IPS DF 6.9 (cell line): ENCODE measurements around the gene ABTB2.

Source experiments
- DNase-seq: peaks from one replicate; pipeline ENCODE4 v3.0.0-alpha.2; 2013; ENCODE audit warnings: low read depth, low spot score
- H3K27ac ChIP-seq: one replicate; pipeline ENCODE4 v1.5.1; 2013; ENCODE audit warnings: low read length, control low read depth
- H3K27me3 ChIP-seq: 2 replicates; pipeline ENCODE4 v1.6.1; 2013; ENCODE audit warnings: mild to moderate bottlenecking, low read length; ENCODE audit not compliant: control insufficient read depth, insufficient read depth
- H3K36me3 ChIP-seq: 2 replicates; pipeline ENCODE4 v1.6.1; 2013; ENCODE audit warnings: low read length; ENCODE audit not compliant: control insufficient read depth, insufficient read depth
- H3K4me1 ChIP-seq: 2 replicates; pipeline ENCODE4 v1.6.1; 2013; ENCODE audit warnings: low read length; ENCODE audit not compliant: control insufficient read depth, insufficient read depth
- H3K4me3 ChIP-seq: 2 replicates; pipeline ENCODE4 v1.5.1; 2013; ENCODE audit warnings: mild to moderate bottlenecking, low read length
- H3K9me3 ChIP-seq: 2 replicates; pipeline ENCODE4 v1.6.1; 2013; ENCODE audit warnings: low read length, inconsistent platforms; ENCODE audit not compliant: control insufficient read depth, insufficient read depth
- WGBS: extraction: QIAGEN DNeasy Blood & Tissue Kit; methylation state at CpG from one replicate; pipeline ENCODE4 v1.1.7; 2013; ENCODE audit warnings: mixed read lengths, missing lambda C conversion rate; ENCODE audit not compliant: insufficient read length, insufficient coverage; 5-methylcytosine and 5-hydroxymethylcytosine counted together

The ABTB2 gene

GRCh38 chr11:34124885-34125668 is 232.7 kb downstream of the ABTB2 start:
- Histone ChIP-seq H3K27ac (no peak overlapping the region), H3K9me3 (no peaks in the 10 kb centered on the region), H3K27me3 (no peaks in the 10 kb centered on the region), H3K4me1 (no peaks in the 10 kb centered on the region), H3K36me3 (peaks cover 15% of the 10 kb centered on the region; the same call in 1 of the 2 replicates), H3K4me3 (no peak overlapping the region)
- DNase-seq, result no peak
- WGBS, result no CpG with 5 or more reads among the region's 4 CpGs

GRCh38 chr11:34120651-34121050 is 237.2 kb downstream of the ABTB2 start:
- Histone ChIP-seq H3K27ac (no peak overlapping the region), H3K4me1 (no peaks in the 10 kb centered on the region), H3K27me3 (no peaks in the 10 kb centered on the region), H3K9me3 (no peaks in the 10 kb centered on the region), H3K36me3 (peaks cover 37% of the 10 kb centered on the region), H3K4me3 (no peak overlapping the region)
- DNase-seq, result no peak
- no CpG with 5 or more reads among the region's 4 CpGs for WGBS

GRCh38 chr11:34114471-34114870 is 243.3 kb downstream of the ABTB2 start:
- Histone ChIP-seq H3K4me1 (no peaks in the 10 kb centered on the region), H3K27me3 (no peaks in the 10 kb centered on the region), H3K9me3 (no peaks in the 10 kb centered on the region), H3K36me3 (peaks cover 33% of the 10 kb centered on the region), H3K4me3 (no peak overlapping the region), H3K27ac (no peak overlapping the region)
- DNase-seq, result no peak
- no CpG with 5 or more reads among the region's 5 CpGs for WGBS

GRCh38 chr11:34114014-34114413 is 243.8 kb downstream of the ABTB2 start:
- H3K27ac ChIP-seq, result no peak overlapping the region
- H3K9me3 ChIP-seq, result no peaks in the 10 kb centered on the region
- no peak overlapping the region for H3K4me3 ChIP-seq
- H3K4me1 ChIP-seq, result no peaks in the 10 kb centered on the region
- no CpG with 5 or more reads among the region's 2 CpGs for WGBS
- peaks cover 31% of the 10 kb centered on the region for H3K36me3 ChIP-seq
- no peak for DNase-seq
- H3K27me3 ChIP-seq, result no peaks in the 10 kb centered on the region

GRCh38 chr11:34111722-34112270 is 246.0 kb downstream of the ABTB2 start:
- no peaks in the 10 kb centered on the region for H3K4me1 ChIP-seq
- WGBS, result no CpG with 5 or more reads among the region's 6 CpGs
- H3K9me3 ChIP-seq, result no peaks in the 10 kb centered on the region
- peaks cover 15% of the 10 kb centered on the region for H3K36me3 ChIP-seq
- H3K27ac ChIP-seq, result no peak overlapping the region
- DNase-seq, result no peak
- H3K27me3 ChIP-seq, result no peaks in the 10 kb centered on the region
- H3K4me3 ChIP-seq, result no peak overlapping the region

DNA sequence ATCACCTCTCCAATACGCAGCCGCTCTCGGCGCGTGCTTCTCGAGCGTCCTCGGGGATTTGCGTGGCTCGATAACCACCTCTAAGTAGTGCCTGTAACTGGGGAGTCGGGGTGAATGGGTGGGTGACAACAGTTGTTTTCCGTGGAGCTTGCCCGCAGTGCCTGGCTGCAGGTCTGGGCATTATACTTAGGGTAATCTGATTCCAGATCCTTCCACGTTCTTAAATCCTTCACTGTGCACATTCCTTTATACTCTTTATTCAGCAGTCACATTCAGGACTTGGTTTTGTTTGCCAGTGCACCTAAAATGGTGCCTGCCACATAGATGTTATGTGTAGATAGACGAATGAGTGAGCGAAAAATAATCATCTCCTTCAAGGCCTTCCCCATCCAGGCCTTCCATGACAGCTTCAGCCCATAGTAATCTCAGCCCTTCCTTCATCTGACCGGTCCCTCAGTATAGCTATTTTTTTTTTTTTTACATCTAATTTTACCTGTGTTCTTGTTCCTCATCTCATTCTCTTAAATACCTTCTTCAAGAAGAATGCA is 251.8 kb downstream of the ABTB2 start:
- DNase-seq, result no peak
- no CpG with 5 or more reads among the region's 17 CpGs for WGBS
- H3K27ac ChIP-seq, result no peak overlapping the region
- H3K27me3 ChIP-seq, result no peaks in the 10 kb centered on the region
- H3K9me3 ChIP-seq, result no peaks in the 10 kb centered on the region
- H3K4me3 ChIP-seq, result peak overlapping the region; percentile 62; the same call in 1 of the 2 replicates
- H3K36me3 ChIP-seq, result no peaks in the 10 kb centered on the region; the same call in 1 of the 2 replicates
- no peaks in the 10 kb centered on the region for H3K4me1 ChIP-seq

GRCh38 chr11:34105079-34105956 is 252.5 kb downstream of the ABTB2 start, which contains the start of gene NAT10:
Gene NAT10 (plus strand): TSS chr11:34105629. CDS start chr11:34108226, 2,597 bp downstream.
- Histone ChIP-seq H3K4me1 (no peaks in the 10 kb centered on the region), H3K27ac (no peak within 1 kb of the TSS), H3K4me3 (peak within 1 kb of the TSS; percentile 62; the same call in 1 of the 2 replicates), H3K9me3 (no peaks in the 10 kb centered on the region), H3K36me3 (no peaks in the 10 kb centered on the region; the same call in 1 of the 2 replicates), H3K27me3 (no peaks in the 10 kb centered on the region)
- peak; percentile 99 for DNase-seq
- no CpG with 5 or more reads among the region's 55 CpGs for WGBS

- H3K4me3 ChIP-seq, result peak overlapping the region; percentile 62; the same call in 1 of the 2 replicates
- H3K4me1 ChIP-seq, result no peaks in the 10 kb centered on the region
- no peak overlapping the region for H3K27ac ChIP-seq
- no peaks in the 10 kb centered on the region for H3K9me3 ChIP-seq
- DNase-seq, result no peak
- WGBS, result no CpG with 5 or more reads among the region's 6 CpGs
- no peaks in the 10 kb centered on the region for H3K27me3 ChIP-seq
- H3K36me3 ChIP-seq, result no peaks in the 10 kb centered on the region; the same call in 1 of the 2 replicates
Measured at GRCh38 chr11:34104680-34105078, 253.1 kb downstream of the ABTB2 start.
